ENCODE measurements around the gene KCNQ5. TPM values are rescaled to one million over a fixed set of nuclear protein-coding genes. Genes with fewer than 3 reads are reported as not detected.

Gene KCNQ5
- total RNA-seq, 3 donors from 2014 or later (not counting 1 experiment from before 2014, with no cell fraction given) = 8.2 to 9.7 (median 8.7) TPM

DNA sequence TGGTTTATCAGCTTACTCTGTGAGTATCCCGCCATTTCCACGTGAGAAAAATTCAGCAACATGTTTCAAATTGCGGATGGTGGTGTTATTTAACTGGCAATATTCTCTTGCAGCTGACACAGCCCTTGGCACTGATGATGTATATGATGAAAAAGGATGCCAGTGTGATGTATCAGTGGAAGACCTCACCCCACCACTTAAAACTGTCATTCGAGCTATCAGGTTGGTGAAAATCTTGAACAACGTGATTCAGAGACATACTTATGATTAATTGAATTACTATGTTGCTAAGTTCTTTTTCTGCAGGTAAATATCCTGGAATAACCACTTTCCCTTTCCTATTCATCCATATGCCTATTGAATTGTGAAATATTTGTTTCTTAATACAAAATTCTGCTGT is 547.8 kb downstream of the KCNQ5 start:
- intact Hi-C loops (cut with micrococcal nuclease) = no loop called here
- Histone ChIP-seq H3K9me3 (ENCODE audit: control insufficient read depth, insufficient read depth, low read length) (no peaks in the 10 kb centered on the region), H3K4me1 (ENCODE audit: control insufficient read depth, insufficient read depth, low read length) (no peaks in the 10 kb centered on the region), H3K4me3 (ENCODE audit: low read length) (no peak overlapping the region), H3K36me3 (ENCODE audit: control insufficient read depth, insufficient read depth, low read length) (no peaks in the 10 kb centered on the region), H3K27ac (ENCODE audit: low read length) (no peak overlapping the region), H3K27me3 (ENCODE audit: control insufficient read depth, insufficient read depth, low read length) (no peaks in the 10 kb centered on the region)
- no peak overlapping the region for H3K4me3 Mint-ChIP-seq
- no peak for ATAC-seq
- DNase-seq = no peak
- H3K36me3 Mint-ChIP-seq = no peaks in the 10 kb centered on the region
- H3K4me1 Mint-ChIP-seq = no peaks in the 10 kb centered on the region
- no peaks in the 10 kb centered on the region for H3K9me3 Mint-ChIP-seq
- TF ChIP-seq, protein P1, sequence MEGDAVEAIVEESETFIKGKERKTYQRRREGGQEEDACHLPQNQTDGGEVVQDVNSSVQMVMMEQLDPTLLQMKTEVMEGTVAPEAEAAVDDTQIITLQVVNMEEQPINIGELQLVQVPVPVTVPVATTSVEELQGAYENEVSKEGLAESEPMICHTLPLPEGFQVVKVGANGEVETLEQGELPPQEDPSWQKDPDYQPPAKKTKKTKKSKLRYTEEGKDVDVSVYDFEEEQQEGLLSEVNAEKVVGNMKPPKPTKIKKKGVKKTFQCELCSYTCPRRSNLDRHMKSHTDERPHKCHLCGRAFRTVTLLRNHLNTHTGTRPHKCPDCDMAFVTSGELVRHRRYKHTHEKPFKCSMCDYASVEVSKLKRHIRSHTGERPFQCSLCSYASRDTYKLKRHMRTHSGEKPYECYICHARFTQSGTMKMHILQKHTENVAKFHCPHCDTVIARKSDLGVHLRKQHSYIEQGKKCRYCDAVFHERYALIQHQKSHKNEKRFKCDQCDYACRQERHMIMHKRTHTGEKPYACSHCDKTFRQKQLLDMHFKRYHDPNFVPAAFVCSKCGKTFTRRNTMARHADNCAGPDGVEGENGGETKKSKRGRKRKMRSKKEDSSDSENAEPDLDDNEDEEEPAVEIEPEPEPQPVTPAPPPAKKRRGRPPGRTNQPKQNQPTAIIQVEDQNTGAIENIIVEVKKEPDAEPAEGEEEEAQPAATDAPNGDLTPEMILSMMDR (IDR thresholded peaks at IDR 0.05) = no peak
- H3K27me3 Mint-ChIP-seq (ENCODE audit: low read depth in 2 of 2) = no peaks in the 10 kb centered on the region
- H3K27ac Mint-ChIP-seq = no peak overlapping the region
- WGBS (ENCODE audit: insufficient coverage) = 93% methylated on average over 3 of the region's 5 CpGs

DNA sequence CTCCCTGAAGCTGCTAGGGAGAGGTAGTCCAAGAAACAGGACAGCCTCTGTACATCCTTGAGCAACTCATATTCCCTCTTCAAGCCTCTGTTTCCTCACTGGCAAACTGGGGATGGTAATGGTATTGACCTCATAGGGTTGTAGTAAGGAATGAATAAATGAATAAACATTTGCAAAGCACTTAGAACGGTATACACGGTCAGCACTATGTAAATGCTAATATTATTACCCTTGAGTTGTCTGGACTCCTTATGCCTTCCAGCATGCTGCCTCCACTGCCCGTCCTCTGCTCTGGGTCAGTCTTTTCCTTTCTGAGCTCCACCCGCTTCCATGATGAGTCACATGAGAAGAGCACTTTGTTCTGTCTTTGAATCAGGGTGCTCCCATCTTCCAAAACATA is 552.8 kb downstream of the KCNQ5 start:
- Histone ChIP-seq H3K27ac (ENCODE audit: low read length) (no peak overlapping the region), H3K36me3 (ENCODE audit: control insufficient read depth, insufficient read depth, low read length) (no peaks in the 10 kb centered on the region), H3K9me3 (ENCODE audit: control insufficient read depth, insufficient read depth, low read length) (no peaks in the 10 kb centered on the region), H3K4me1 (ENCODE audit: control insufficient read depth, insufficient read depth, low read length) (no peaks in the 10 kb centered on the region), H3K4me3 (ENCODE audit: low read length) (no peak overlapping the region), H3K27me3 (ENCODE audit: control insufficient read depth, insufficient read depth, low read length) (no peaks in the 10 kb centered on the region)
- Mint-ChIP-seq H3K27ac (no peak overlapping the region), H3K36me3 (no peaks in the 10 kb centered on the region), H3K27me3 (ENCODE audit: low read depth in 2 of 2) (no peaks in the 10 kb centered on the region), H3K9me3 (no peaks in the 10 kb centered on the region), H3K4me3 (no peak overlapping the region), H3K4me1 (no peaks in the 10 kb centered on the region)
- DNase-seq (no peak), ATAC-seq (no peak)
- intact Hi-C loops (cut with micrococcal nuclease) = no loop called here
- TF ChIP-seq, protein P1 (IDR thresholded peaks at IDR 0.05) = no peak
- WGBS (ENCODE audit: insufficient coverage) = 93% methylated on average over 4 of the region's 4 CpGs

DNA sequence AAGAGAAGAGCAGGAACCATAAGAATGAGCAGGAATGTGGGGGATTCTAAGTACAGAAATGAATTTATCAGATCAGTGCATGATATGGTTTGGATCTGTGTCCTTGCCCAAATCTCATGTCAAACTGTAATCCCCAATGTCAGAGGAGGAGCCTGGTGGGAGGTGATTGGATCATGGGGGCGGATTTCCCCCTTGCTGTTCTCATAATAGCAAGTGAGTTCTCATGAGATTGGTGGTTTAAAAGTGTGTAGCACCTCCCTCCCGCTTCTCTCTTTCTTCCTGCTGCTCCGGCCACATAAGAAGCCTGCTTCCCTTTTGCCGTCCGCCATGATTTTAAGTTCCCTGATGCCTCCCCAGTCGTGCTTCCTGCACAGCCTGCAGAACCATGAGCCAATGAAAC is 554.2 kb downstream of the KCNQ5 start:
- Mint-ChIP-seq H3K27ac (no peak overlapping the region), H3K36me3 (no peaks in the 10 kb centered on the region), H3K9me3 (no peaks in the 10 kb centered on the region), H3K4me3 (no peak overlapping the region), H3K27me3 (ENCODE audit: low read depth in 2 of 2) (no peaks in the 10 kb centered on the region), H3K4me1 (peaks cover 6 to 8% of the 10 kb centered on the region in 2 donors)
- Histone ChIP-seq H3K27ac (ENCODE audit: low read length) (no peak overlapping the region), H3K27me3 (ENCODE audit: control insufficient read depth, insufficient read depth, low read length) (no peaks in the 10 kb centered on the region), H3K4me1 (ENCODE audit: control insufficient read depth, insufficient read depth, low read length) (peaks cover 4% of the 10 kb centered on the region), H3K4me3 (ENCODE audit: low read length) (no peak overlapping the region), H3K9me3 (ENCODE audit: control insufficient read depth, insufficient read depth, low read length) (no peaks in the 10 kb centered on the region), H3K36me3 (ENCODE audit: control insufficient read depth, insufficient read depth, low read length) (no peaks in the 10 kb centered on the region)
- ATAC-seq (no peak), DNase-seq (no peak)
- TF ChIP-seq, protein P1 (IDR thresholded peaks at IDR 0.05) = no peak
- WGBS (ENCODE audit: insufficient coverage) = 86% methylated on average over 6 of the region's 6 CpGs
- intact Hi-C loops (cut with micrococcal nuclease) = no loop called here

DNA sequence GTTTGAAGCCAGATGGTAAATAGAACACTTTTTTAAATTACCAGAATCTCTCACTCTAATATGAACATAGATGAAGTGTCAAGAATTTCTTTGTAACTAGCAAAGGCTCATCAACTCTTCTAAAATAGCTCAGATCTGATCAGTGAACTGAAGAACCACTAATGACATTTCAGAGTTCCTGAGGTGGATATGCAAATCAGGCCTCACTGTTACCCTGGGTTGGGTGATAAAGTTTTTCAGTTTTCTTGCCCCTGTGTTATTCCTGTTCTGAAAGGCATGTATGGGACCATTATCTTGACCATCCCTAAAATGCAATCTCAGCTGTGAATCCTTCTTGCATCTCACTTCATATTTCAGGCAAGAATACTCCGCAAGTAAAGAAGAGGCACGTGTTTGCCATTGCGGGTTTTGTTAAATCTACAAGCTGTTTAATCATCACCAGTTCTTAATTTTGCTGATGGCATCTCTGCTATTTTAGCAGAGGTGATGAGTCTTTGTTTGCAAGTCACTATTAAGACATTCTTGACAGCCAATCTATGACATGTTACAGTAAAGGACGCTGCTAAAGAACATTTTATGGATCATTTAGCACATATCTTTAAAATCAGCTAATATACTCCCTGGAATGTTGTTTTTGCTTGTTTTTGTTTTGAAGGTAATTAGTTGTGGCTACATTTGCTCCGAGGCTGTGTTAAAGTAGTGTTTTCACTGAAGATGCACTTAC is 555.5 kb downstream of the KCNQ5 start:
- Mint-ChIP-seq H3K4me1 (peaks cover 6 to 8% of the 10 kb centered on the region in 2 donors), H3K36me3 (no peaks in the 10 kb centered on the region), H3K9me3 (no peaks in the 10 kb centered on the region), H3K27ac (no peak overlapping the region), H3K27me3 (ENCODE audit: low read depth in 2 of 2) (no peaks in the 10 kb centered on the region), H3K4me3 (no peak overlapping the region)
- DNase-seq (no peak), ATAC-seq (no peak)
- peaks cover 4% of the 10 kb centered on the region for H3K4me1 ChIP-seq (ENCODE audit: control insufficient read depth, insufficient read depth, low read length)
- H3K9me3 ChIP-seq (ENCODE audit: control insufficient read depth, insufficient read depth, low read length) = no peaks in the 10 kb centered on the region
- H3K36me3 ChIP-seq (ENCODE audit: control insufficient read depth, insufficient read depth, low read length) = no peaks in the 10 kb centered on the region
- no peaks in the 10 kb centered on the region for H3K27me3 ChIP-seq (ENCODE audit: control insufficient read depth, insufficient read depth, low read length)
- no peak overlapping the region for H3K4me3 ChIP-seq (ENCODE audit: low read length)
- H3K27ac ChIP-seq (ENCODE audit: low read length) = no peak overlapping the region
- 90% methylated on average over 4 of the region's 5 CpGs for WGBS (ENCODE audit: insufficient coverage)
- intact Hi-C loops (cut with micrococcal nuclease) = no loop called here
- TF ChIP-seq, protein P1 (IDR thresholded peaks at IDR 0.05) = no peak
